Colonic mucosa (tissue), 4 donors: Measurements from ENCODE around the gene AP5Z1. TPM values are rescaled to one million over a fixed set of nuclear protein-coding genes. Genes with fewer than 3 reads are reported as not detected.
"Not testable (repeated sequence)": the region's sequence is repeated elsewhere in the genome, so short reads cannot be mapped to it uniquely, and the experiment has no call there.

Experiments
- DNase-seq: peaks from one replicate; pipeline ENCODE4 v3.0.0-alpha.2; 2020
- H3K27ac ChIP-seq: fragments of 200-600 bp; one replicate; pipeline ENCODE4 v1.8.0; 2021
- H3K27me3 ChIP-seq: fragments of 200-600 bp; one replicate; pipeline ENCODE4 v1.8.0; 2021
- H3K36me3 ChIP-seq: fragments of 200-600 bp; one replicate; pipeline ENCODE4 v1.8.0; 2021
- H3K4me1 ChIP-seq: fragments of 200-600 bp; one replicate; pipeline ENCODE4 v1.8.0; 2021; ENCODE audit warnings: mild to moderate bottlenecking
- H3K4me3 ChIP-seq: fragments of 200-600 bp; one replicate; pipeline ENCODE4 v1.8.0; 2021
- H3K9ac ChIP-seq, 2 donors: one replicate each; pipeline ENCODE4 v1.7.0; 2013; ENCODE audit warnings: control low read depth in 2 of 2, low read depth in 2 of 2, low read length in 2 of 2
- H3K9me3 ChIP-seq: fragments of 200-600 bp; one replicate; pipeline ENCODE4 v1.8.0; 2021
- CTCF ChIP-seq: fragments of 200-600 bp; IDR thresholded peaks from one replicate; pipeline ENCODE4 v1.8.0; 2022; ENCODE audit warnings: antibody characterized with exemption, mild to moderate bottlenecking
- intact Hi-C: fragments of 100-400 bp; cut with DNase I; formaldehyde crosslinking; loops from one replicate; pipeline ENCODE4 v1.14.1; 2022
- total RNA-seq, 2 donors: library from RNA; stranded (reverse); fragmentation: NEBNext Ultra II Directional in 1 of 2; extraction: Animal tissue kit (Norgen Biotek cat#: 25700) in 1 of 2; gene quantifications; one replicate each; pipeline ENCODE4 v1.2.1, GENCODE V29; 2021
- donor health status: healthy.
- donor health status: DM: no; HTN: no; CAD: no.
- donor health status: DM: no; HTN: no; CAD: no.

The AP5Z1 gene
- total RNA-seq, 2 donors from 2014 or later, result 27.9 to 49.9 TPM

GRCh38 chr7:4800487-4800886 lies 25.1 kb downstream of the AP5Z1 start:
- H3K27ac ChIP-seq, result no peak overlapping the region
- H3K9me3 ChIP-seq, result no peaks in the 10 kb centered on the region
- TF ChIP-seq CTCF, result no peak
- no peaks in the 10 kb centered on the region for H3K27me3 ChIP-seq
- no peaks in the 10 kb centered on the region for H3K4me1 ChIP-seq
- no peaks in the 10 kb centered on the region for H3K36me3 ChIP-seq
- H3K9ac ChIP-seq, result no peak overlapping the region
- no peak for DNase-seq
- no peak overlapping the region for H3K4me3 ChIP-seq
- intact Hi-C loops, result no loop called here

- no peaks in the 10 kb centered on the region for H3K27me3 ChIP-seq
- no peak for TF ChIP-seq CTCF
- H3K36me3 ChIP-seq, result no peaks in the 10 kb centered on the region
- no peak for DNase-seq
- no peaks in the 10 kb centered on the region for H3K9me3 ChIP-seq
- H3K9ac ChIP-seq, result no peak overlapping the region
- no peak overlapping the region for H3K27ac ChIP-seq
- no peaks in the 10 kb centered on the region for H3K4me1 ChIP-seq
- intact Hi-C loops, result no loop called here
- H3K4me3 ChIP-seq, result no peak overlapping the region
These were observed 25.8 kb downstream of the AP5Z1 start for GRCh38 chr7:4800926-4801838.

GRCh38 chr7:4801839-4802231 lies 26.4 kb downstream of the AP5Z1 start:
- Histone ChIP-seq H3K4me1 (no peaks in the 10 kb centered on the region), H3K9me3 (no peaks in the 10 kb centered on the region), H3K27me3 (no peaks in the 10 kb centered on the region), H3K9ac (no peak overlapping the region), H3K4me3 (no peak overlapping the region), H3K27ac (no peak overlapping the region), H3K36me3 (no peaks in the 10 kb centered on the region)
- no peak for TF ChIP-seq CTCF
- DNase-seq, result no peak
- intact Hi-C loops, result no loop called here

DNA sequence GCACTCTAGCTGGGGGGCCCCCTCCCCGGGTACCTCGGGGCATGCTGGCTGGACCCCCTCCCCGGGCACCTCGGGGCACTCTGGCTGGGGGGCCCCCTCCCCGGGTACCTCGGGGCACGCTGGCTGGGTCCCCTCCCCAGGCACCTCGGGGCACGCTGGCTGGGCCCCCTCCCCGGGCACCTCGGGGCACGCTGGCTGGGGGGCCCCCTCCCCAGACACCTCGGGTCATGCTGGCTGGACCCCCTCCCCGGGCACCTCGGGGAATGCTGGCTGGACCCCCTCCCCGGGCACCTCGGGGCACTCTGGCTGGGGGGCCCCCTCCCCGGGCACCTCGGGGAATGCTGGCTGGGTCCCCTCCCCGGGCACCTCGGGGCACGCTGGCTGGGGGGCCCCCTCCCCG lies 27.2 kb downstream of the AP5Z1 start:
- DNase-seq, H3K9me3 ChIP-seq, intact Hi-C loops, H3K4me3 ChIP-seq, H3K4me1 ChIP-seq, H3K9ac ChIP-seq, H3K27ac ChIP-seq, H3K36me3 ChIP-seq, H3K27me3 ChIP-seq: not testable (repeated sequence)

GRCh38 chr7:4803397-4804241 lies 28.2 kb downstream of the AP5Z1 start:
- intact Hi-C loops, result no loop called here
- no peak for DNase-seq
- TF ChIP-seq CTCF, result no peak
- H3K9me3 ChIP-seq, result no peaks in the 10 kb centered on the region
- no peak overlapping the region for H3K4me3 ChIP-seq
- no peaks in the 10 kb centered on the region for H3K27me3 ChIP-seq
- H3K9ac ChIP-seq, result no peak overlapping the region
- H3K36me3 ChIP-seq, result no peaks in the 10 kb centered on the region
- no peaks in the 10 kb centered on the region for H3K4me1 ChIP-seq
- H3K27ac ChIP-seq, result no peak overlapping the region
